GM12864 (cell line): ENCODE data around the gene MAN1A2.
"Not testable (repeated sequence)": the region's sequence is repeated elsewhere in the genome, so short reads cannot be mapped to it uniquely, and the experiment has no call there.

Experiments
- DNase-seq: peaks from one replicate; pipeline ENCODE4 v3.0.0-alpha.2; 2011; ENCODE audit warnings: low read depth
- H3K4me3 ChIP-seq: 2 replicates; pipeline ENCODE4 v1.5.1; 2011; ENCODE audit warnings: mild to moderate bottlenecking, low read depth, low read length, control low read depth
- TF ChIP-seq, protein P1 (sequence below): IDR thresholded peaks from 2 replicates; pipeline ENCODE4 v1.5.1; 2011; ENCODE audit warnings: low read depth, mild to moderate bottlenecking, moderate library complexity, low read length, control low read depth, inconsistent platforms; ENCODE audit errors: missing control alignments

MAN1A2 gene

DNA sequence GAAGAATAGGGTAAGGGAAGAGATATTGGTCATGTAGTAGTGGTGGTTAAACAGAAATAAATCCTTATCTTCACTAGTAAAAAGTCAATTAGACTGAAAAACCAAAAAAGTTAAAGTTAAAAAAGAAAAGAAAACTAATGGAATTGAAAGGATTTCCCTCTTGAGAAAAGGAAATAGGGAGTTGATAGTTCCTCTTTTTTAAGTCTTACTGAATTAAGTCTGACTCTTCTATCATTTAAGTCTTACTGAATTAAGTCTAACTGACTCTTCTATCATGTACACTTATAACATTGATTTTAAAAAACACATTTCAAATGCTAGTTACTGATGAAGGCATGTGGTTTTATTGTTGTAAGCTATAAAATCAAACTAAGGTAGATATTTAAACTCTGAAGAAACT is 189.1 kb downstream of the MAN1A2 start:
- DNase-seq: no peak
- H3K4me3 ChIP-seq: no peak overlapping the region
- TF ChIP-seq, protein P1, sequence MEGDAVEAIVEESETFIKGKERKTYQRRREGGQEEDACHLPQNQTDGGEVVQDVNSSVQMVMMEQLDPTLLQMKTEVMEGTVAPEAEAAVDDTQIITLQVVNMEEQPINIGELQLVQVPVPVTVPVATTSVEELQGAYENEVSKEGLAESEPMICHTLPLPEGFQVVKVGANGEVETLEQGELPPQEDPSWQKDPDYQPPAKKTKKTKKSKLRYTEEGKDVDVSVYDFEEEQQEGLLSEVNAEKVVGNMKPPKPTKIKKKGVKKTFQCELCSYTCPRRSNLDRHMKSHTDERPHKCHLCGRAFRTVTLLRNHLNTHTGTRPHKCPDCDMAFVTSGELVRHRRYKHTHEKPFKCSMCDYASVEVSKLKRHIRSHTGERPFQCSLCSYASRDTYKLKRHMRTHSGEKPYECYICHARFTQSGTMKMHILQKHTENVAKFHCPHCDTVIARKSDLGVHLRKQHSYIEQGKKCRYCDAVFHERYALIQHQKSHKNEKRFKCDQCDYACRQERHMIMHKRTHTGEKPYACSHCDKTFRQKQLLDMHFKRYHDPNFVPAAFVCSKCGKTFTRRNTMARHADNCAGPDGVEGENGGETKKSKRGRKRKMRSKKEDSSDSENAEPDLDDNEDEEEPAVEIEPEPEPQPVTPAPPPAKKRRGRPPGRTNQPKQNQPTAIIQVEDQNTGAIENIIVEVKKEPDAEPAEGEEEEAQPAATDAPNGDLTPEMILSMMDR: no peak

DNA sequence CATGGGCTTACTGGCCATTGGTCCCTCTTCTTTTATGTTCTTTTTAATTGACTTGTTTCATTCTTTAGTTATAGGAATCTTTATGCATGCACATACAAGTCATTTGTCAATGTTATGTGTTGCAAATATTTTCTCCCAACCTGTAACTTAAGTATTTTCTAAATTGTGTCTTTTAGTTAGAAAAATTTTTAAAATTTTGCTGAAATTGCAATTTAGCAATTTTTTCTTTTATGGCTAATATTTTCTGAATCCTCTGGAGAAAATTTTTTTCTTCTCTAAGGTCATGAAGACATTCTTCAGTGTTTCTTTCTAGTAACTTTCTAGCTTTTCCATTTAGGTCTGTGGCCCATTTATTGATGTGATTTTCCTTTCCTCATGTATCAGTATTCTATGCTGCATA is 189.7 kb downstream of the MAN1A2 start:
- H3K4me3 ChIP-seq: no peak overlapping the region
- no peak for DNase-seq
- TF ChIP-seq, protein P1: no peak

DNA sequence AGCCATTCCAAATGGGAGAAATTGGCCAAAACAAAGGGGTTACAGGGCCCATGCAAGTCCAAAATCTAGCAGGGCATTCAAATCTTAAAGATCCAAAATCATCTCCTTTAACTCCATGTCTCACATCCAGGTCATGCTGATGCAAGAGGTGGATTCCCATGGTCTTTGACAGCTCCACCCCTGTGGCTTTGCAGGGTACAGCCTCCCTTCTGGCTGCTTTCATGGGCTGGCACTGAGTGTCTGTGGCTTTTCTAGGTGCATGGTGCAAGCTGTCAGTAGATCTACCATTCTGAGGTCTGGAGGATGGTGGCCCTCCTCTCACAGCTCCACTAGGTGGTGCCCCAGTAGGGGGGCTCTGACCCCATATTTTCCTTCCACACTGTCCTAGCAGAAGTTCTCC is 191.2 kb downstream of the MAN1A2 start:
- not testable (repeated sequence) for H3K4me3 ChIP-seq

DNA sequence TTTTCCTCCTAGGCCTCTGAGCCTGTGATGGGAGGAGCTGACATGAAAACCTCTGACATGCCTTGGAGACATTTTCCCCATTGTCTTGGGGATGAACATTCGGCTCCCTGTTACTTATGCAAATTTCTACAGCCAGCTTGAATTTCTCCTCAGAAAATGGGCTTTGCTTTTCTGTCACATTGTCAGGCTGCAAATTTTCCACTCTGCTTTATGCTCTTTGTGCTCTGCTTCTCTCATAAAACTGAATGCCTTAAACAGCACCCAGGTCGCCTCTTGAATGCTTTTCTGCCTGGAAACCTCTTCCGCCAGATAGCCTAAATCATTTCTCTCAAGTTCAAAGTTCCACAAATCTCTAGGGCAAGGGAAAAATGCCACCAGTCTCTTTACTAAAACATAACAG is 191.9 kb downstream of the MAN1A2 start:
- no peak overlapping the region for H3K4me3 ChIP-seq
- no peak for DNase-seq
- TF ChIP-seq, protein P1: no peak

More for the DNA sequence above, 191.2 kb downstream of the MAN1A2 start:
- DNase-seq: not testable (repeated sequence)

DNA sequence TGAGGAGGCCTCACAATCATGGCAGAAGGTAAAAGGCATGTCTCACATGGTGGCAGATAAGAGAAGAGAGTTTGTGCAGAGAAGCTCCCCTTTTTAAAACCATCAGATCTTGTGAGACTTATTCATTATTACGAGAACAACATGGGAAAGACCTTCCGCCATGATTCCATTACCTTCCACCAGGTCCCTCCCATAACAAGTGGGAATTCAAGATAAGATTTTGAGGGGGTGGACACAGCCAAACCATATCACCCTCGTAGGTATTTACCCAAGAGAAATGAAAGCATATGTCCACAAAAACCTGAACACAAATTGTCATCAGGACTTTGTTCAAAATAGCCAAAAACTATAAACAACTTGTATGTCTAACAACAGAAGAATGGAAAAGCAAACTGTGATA is 192.7 kb downstream of the MAN1A2 start:
- DNase-seq: no peak
- TF ChIP-seq, protein P1: no peak
- no peak overlapping the region for H3K4me3 ChIP-seq

DNA sequence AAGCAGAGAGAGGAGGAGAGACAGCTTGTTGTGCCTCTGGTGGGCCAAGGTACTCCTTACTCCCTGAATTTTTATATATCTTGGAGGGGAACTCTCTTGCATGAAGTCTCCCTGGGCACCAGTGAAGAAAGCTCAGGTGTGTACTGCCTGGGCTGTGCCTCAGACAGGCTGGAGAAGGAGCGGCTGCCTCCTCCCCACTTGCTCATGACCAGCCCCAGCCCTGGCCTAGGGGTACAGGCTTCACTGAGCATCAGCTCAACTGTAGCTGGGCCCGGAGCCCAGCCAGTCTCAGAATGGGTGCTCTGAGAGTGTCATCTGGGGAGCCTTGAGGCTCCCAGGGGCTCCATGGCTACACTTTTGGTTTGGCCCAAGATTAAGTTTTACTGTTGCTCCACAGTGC is 193.8 kb downstream of the MAN1A2 start:
- H3K4me3 ChIP-seq: no peak overlapping the region
- TF ChIP-seq, protein P1: no peak
- no peak for DNase-seq

DNA sequence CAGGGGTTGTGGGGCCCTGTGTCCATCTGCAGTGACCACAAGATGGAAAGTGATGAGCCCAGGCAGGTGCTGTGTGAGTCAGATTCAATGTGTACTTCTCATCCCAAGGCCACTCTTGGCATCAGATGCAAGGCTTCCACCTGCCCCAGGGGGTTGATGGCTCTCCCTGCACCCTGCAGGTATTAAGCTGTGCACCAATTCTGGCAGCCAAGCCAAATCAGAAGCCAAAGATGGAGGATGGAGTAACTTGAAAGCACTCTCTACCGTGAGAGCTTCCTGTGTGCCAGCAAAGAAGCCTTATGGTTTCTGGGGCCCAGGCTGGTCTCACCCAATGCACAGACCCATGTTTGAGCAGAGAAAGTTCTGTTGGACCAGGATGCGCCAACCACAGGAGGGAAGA is 194.3 kb downstream of the MAN1A2 start:
- no peak overlapping the region for H3K4me3 ChIP-seq
- DNase-seq: no peak
- TF ChIP-seq, protein P1: no peak
